Measurements from ENCODE around the gene ADD2.
"Not testable (repeated sequence)": the region's sequence is repeated elsewhere in the genome, so short reads cannot be mapped to it uniquely, and the experiment has no call there.

ADD2 gene

GRCh38 chr2:70626254-70626990, 141.6 kb downstream of the ADD2 start:
- no peak overlapping the region for H3K4me3 ChIP-seq (ENCODE audit: low read depth, low read length)
- no peak for TF ChIP-seq CTCF (IDR thresholded peaks at IDR 0.05; ENCODE audit: borderline replicate concordance, insufficient read depth, low read depth, low read length)

GRCh38 chr2:70621536-70621935, 146.5 kb downstream of the ADD2 start:
- H3K4me3 ChIP-seq (ENCODE audit: low read depth, low read length), result not testable (repeated sequence)

GRCh38 chr2:70620020-70620419, 148.0 kb downstream of the ADD2 start:
- H3K4me3 ChIP-seq (ENCODE audit: low read depth, low read length), result no peak overlapping the region
- no peak for TF ChIP-seq CTCF (IDR thresholded peaks at IDR 0.05; ENCODE audit: borderline replicate concordance, insufficient read depth, low read depth, low read length)

GRCh38 chr2:70619167-70619566, 148.8 kb downstream of the ADD2 start:
- no peak overlapping the region for H3K4me3 ChIP-seq (ENCODE audit: low read depth, low read length)
- TF ChIP-seq CTCF (IDR thresholded peaks at IDR 0.05; ENCODE audit: borderline replicate concordance, insufficient read depth, low read depth, low read length), result no peak

- no peak overlapping the region for H3K4me3 ChIP-seq (ENCODE audit: low read depth, low read length)
- no peak for TF ChIP-seq CTCF (IDR thresholded peaks at IDR 0.05; ENCODE audit: borderline replicate concordance, insufficient read depth, low read depth, low read length)
Observed at GRCh38 chr2:70616168-70616694, 151.8 kb downstream of the ADD2 start.

GRCh38 chr2:70615222-70615621, 152.8 kb downstream of the ADD2 start:
- no peak for TF ChIP-seq CTCF (IDR thresholded peaks at IDR 0.05; ENCODE audit: borderline replicate concordance, insufficient read depth, low read depth, low read length)
- H3K4me3 ChIP-seq (ENCODE audit: low read depth, low read length), result no peak overlapping the region

- H3K4me3 ChIP-seq (ENCODE audit: low read depth, low read length), result no peak overlapping the region
- no peak for TF ChIP-seq CTCF (IDR thresholded peaks at IDR 0.05; ENCODE audit: borderline replicate concordance, insufficient read depth, low read depth, low read length)
Observed at GRCh38 chr2:70613521-70613920, 154.5 kb downstream of the ADD2 start.
